Measurements from ENCODE around the gene NCF2. TPM values are rescaled to one million over a fixed set of nuclear protein-coding genes. Genes with fewer than 3 reads are reported as not detected.

The NCF2 gene
- total and polyA plus RNA-seq, 7 donors, result 0.51 to 4.3 (median 2.3) TPM

- H3K4me3 ChIP-seq, result no peak overlapping the region
- intact Hi-C loops (cut with DNase I), result no loop called here
- 63 to 81% (median 80%) methylated on average over 2 of the region's 2 CpGs for WGBS, 3 donors
- DNase-seq, result no peak
- H3K27ac ChIP-seq, result no peak overlapping the region
- ATAC-seq, result no peak
- no peaks in the 10 kb centered on the region for H3K36me3 ChIP-seq (ENCODE audit: insufficient read depth in 1 of 2, low read depth in 1 of 2)
- no peaks in the 10 kb centered on the region for H3K9me3 ChIP-seq
- H3K4me1 ChIP-seq, result no peaks in the 10 kb centered on the region
- TF ChIP-seq CTCF (IDR thresholded peaks at IDR 0.05), result no peak
- H3K27me3 ChIP-seq (ENCODE audit: insufficient read depth in 3 of 3, low read length in 2 of 3), result no peaks in the 10 kb centered on the region
Measured at GRCh38 chr1:183607322-183607980, 17.2 kb upstream of the NCF2 start.

- DNase-seq (no peak), ATAC-seq (no peak)
- no peaks in the 10 kb centered on the region for H3K4me1 ChIP-seq
- 90 to 93% (median 90%) methylated on average over 2 of the region's 2 CpGs for WGBS, 3 donors
- H3K9me3 ChIP-seq, result no peaks in the 10 kb centered on the region
- no peak for TF ChIP-seq CTCF (IDR thresholded peaks at IDR 0.05)
- no peaks in the 10 kb centered on the region for H3K36me3 ChIP-seq (ENCODE audit: insufficient read depth in 1 of 2, low read depth in 1 of 2)
- intact Hi-C loops (cut with DNase I), result no loop called here
- H3K4me3 ChIP-seq, result no peak overlapping the region
- H3K27ac ChIP-seq, result no peak overlapping the region
- H3K27me3 ChIP-seq (ENCODE audit: insufficient read depth in 3 of 3, low read length in 2 of 3), result no peaks in the 10 kb centered on the region
Measured at GRCh38 chr1:183605904-183606303, 15.6 kb upstream of the NCF2 start.

- no peak overlapping the region for H3K4me3 ChIP-seq
- H3K27ac ChIP-seq, result no peak overlapping the region
- H3K36me3 ChIP-seq (ENCODE audit: insufficient read depth in 1 of 2, low read depth in 1 of 2), result no peaks in the 10 kb centered on the region
- intact Hi-C loops (cut with DNase I), result no loop called here
- TF ChIP-seq CTCF (IDR thresholded peaks at IDR 0.05), result no peak
- no peaks in the 10 kb centered on the region for H3K4me1 ChIP-seq
- H3K27me3 ChIP-seq (ENCODE audit: insufficient read depth in 3 of 3, low read length in 2 of 3), result no peaks in the 10 kb centered on the region
- WGBS, 3 donors, result 81 to 86% (median 85%) methylated on average over 8 of the region's 8 CpGs
- no peak for DNase-seq
- no peaks in the 10 kb centered on the region for H3K9me3 ChIP-seq
- ATAC-seq, result no peak
Measured at GRCh38 chr1:183604815-183605214, 14.6 kb upstream of the NCF2 start.

GRCh38 chr1:183604038-183604808 lies 14.0 kb upstream of the NCF2 start:
- ATAC-seq, result no peak
- intact Hi-C loops (cut with DNase I), result no loop called here
- H3K27ac ChIP-seq, result no peak overlapping the region
- H3K27me3 ChIP-seq (ENCODE audit: insufficient read depth in 3 of 3, low read length in 2 of 3), result no peaks in the 10 kb centered on the region
- H3K9me3 ChIP-seq, result no peaks in the 10 kb centered on the region
- no peak for TF ChIP-seq CTCF (IDR thresholded peaks at IDR 0.05)
- 53 to 55% (median 54%) methylated on average over 10 of the region's 10 CpGs for WGBS, 3 donors
- DNase-seq, result no peak
- no peaks in the 10 kb centered on the region for H3K36me3 ChIP-seq (ENCODE audit: insufficient read depth in 1 of 2, low read depth in 1 of 2)
- H3K4me1 ChIP-seq, result no peaks in the 10 kb centered on the region
- no peak overlapping the region for H3K4me3 ChIP-seq

All from psoas muscle (tissue), 8 donors.